ENCODE data around the gene OR10H2.
"Not testable (repeated sequence)": the region's sequence is repeated elsewhere in the genome, so short reads cannot be mapped to it uniquely, and the experiment has no call there.

OR10H2 gene

DNA sequence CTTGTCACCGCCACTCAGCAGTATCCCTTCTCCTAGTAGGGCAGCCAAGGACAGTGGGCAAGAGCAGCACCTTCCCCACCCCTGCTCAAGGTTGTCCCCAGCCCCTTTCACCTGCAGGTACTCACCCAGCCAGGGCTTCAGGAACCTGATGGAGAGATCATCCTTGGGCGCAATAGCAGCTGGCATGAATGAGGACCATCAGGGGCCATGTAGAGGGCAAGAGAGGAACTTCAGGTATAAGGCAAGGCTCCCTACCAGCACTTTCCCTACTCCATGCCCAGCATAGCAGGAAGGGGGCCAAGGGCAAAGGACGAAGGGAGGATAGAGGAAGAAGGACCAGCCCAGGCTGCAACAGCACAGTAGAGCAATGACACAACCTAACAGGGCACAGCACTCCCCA is 46.3 kb downstream of the OR10H2 start:
- DNase-seq = not testable (repeated sequence)

DNA sequence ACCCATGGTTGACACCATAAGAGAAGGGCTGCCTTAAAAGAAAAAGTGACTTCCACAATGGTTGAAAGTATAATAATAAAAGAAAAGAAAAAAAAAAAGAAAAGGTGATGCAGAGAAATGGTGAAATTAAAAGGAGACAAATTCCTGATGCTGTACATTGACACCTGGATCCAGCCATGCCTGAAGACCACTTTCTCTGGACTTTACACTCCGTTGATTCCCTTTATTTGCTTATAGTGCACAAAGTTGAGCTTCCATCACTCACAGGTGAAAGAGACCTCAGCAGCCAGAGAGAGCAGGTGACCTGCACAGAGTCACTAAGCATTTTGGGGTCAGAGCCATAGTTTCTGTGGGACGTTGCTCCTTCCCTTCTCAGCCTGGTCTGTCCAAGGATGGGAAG is 47.4 kb downstream of the OR10H2 start:
- DNase-seq = no peak

DNA sequence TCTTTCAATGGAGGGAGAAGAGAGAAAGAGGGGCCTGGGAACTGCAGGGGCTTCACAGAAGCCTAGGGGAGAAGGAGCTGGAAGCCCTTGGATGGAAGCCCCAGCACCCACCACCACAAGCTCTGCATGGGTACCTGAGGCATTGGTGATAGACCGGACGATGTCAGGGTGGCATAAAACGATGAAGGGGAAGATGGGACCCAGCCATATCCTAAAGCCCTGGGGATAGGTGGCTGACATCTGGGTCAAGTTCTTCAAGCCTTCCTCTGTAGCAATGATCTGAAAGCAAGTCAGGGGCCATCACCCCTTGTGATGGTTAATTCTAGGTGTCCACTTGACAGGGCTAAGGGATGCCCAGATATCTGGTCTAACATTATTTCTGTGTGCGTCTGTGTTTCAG is 48.4 kb downstream of the OR10H2 start:
- DNase-seq = no peak

DNA sequence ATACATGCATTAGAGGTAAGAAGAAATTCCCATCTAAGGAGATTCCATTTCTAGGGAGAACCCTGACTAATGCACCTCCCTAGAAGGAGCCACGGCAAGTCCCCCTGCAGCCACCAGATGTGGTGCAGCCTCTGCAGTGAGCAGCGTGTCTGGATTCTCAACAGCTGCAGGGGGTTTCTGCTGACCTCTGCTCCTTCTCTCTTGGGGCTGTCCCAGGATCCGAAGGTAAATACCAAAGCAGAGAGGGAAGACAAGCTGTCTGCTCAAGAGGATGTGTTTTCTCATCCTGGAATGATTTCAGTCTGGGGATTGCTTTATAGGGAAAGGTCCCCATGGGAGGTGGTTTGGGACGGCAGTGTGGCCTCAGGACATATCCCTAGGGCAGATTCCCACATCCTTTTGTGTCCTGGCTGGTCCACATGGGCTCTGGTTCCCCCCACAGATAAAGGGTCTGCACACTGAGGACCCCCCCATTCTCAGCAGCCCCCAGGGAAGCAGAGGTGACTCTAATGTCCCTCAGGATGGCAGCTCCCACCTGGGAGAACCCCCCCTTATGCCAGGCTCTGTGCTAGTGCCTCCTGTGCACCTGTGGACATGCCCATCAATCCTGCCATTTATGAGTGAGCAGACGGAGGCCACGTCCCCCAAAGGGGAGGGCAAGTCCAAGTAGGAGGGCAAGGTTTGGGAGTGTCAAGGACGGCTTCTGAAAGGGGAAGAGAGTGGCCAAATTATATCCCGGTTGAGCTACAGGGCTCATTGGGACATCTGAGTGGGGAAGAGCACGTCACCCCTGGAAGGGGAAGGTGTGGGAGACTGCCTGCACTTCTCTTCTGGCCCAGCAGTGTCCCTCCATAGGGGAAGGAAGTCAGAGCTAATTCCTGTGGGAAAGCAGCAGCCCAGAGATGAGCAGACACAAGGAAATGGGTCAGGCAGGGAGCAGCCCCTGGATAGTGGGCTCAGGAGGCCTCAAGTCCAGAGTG is 49.5 kb downstream of the OR10H2 start:
- DNase-seq = no peak
